DOHH2 (cell line): ENCODE data around the gene FLNA.

Source experiments
- CTCF ChIP-seq: fragments of 200-600 bp; sonication (generic); IDR thresholded peaks from one replicate; pipeline ENCODE4 v1.5.1; 2014; ENCODE audit warnings: antibody characterized with exemption, mild to moderate bottlenecking, low read depth, low read length; ENCODE audit not compliant: poor library complexity, severe bottlenecking
- EZH2phosphoT487 ChIP-seq: fragments of 200-600 bp; sonication (generic); IDR thresholded peaks from 2 replicates; pipeline ENCODE4 v1.6.1; 2017; ENCODE audit warnings: borderline replicate concordance, mild to moderate bottlenecking, antibody characterized with exemption, low read length, moderate library complexity, mixed read lengths

GRCh38 chrX:154352012-154352401 lies 22.4 kb downstream of the FLNA start:
- TF ChIP-seq CTCF = no peak
- TF ChIP-seq EZH2phosphoT487 = no peak
